Stimulated activated CD8-positive, alpha-beta memory T cell treated with anti-CD3 and anti-CD28 coated beads, Interleukin-4, amount 100 ng/mL, for 48 hours (primary cell): ENCODE data around the gene ADM.

Source experiments
- DNase-seq: peaks from one replicate; pipeline ENCODE4 v3.0.0-alpha.2; 2020

ADM gene

GRCh38 chr11:10291801-10292638 lies 12.9 kb upstream of the ADM start:
- DNase-seq: no peak

- peak; percentile 83 for DNase-seq
Measured at GRCh38 chr11:10293423-10294289, 11.2 kb upstream of the ADM start, which contains the start of gene SBF2. Gene SBF2 (minus strand): TSS chr11:10294219. CDS start chr11:10294069, 150 bp downstream.

GRCh38 chr11:10294290-10294953 lies 10.5 kb upstream of the ADM start:
- no peak for DNase-seq

- DNase-seq: no peak
Measured at GRCh38 chr11:10295064-10295901, 9.6 kb upstream of the ADM start.

- DNase-seq: peak; percentile 58
Measured at GRCh38 chr11:10298342-10298741, 6.5 kb upstream of the ADM start.

- DNase-seq: no peak
Measured at GRCh38 chr11:10301656-10302358, 3.1 kb upstream of the ADM start.

GRCh38 chr11:10302359-10302743 lies 2.5 kb upstream of the ADM start:
- DNase-seq: no peak

GRCh38 chr11:10302744-10303557 lies 1.9 kb upstream of the ADM start:
- DNase-seq: peak; percentile 71

GRCh38 chr11:10303558-10304363 lies 1.1 kb upstream of the ADM start:
- DNase-seq: peak; percentile 45

GRCh38 chr11:10305262-10305963 lies 540 bp downstream of the ADM start:
- DNase-seq: peak; percentile 47

- DNase-seq: peak; percentile 40
Measured at GRCh38 chr11:10305964-10306918, 1.4 kb downstream of the ADM start.

- no peak for DNase-seq
Measured at GRCh38 chr11:10307022-10307399, 2.1 kb downstream of the ADM start.

GRCh38 chr11:10307400-10308200 lies 2.7 kb downstream of the ADM start:
- peak; percentile 89 for DNase-seq

GRCh38 chr11:10308201-10308954 lies 3.5 kb downstream of the ADM start:
- DNase-seq: no peak

GRCh38 chr11:10309163-10310093 lies 4.6 kb downstream of the ADM start:
- DNase-seq: no peak
